Right lobe of liver (tissue), 6 donors: ENCODE data around the gene MTHFD2. TPM values are rescaled to one million over a fixed set of nuclear protein-coding genes. Genes with fewer than 3 reads are reported as not detected.

Source experiments
- ATAC-seq, 4 donors: fragments of 200-7000 bp; cut with Tn5 transposase; one replicate each; pipeline ENCODE4 v1.9.1; 2020; ENCODE audit warnings: mild to moderate bottlenecking in 4 of 4, moderate library complexity in 4 of 4
- DNase-seq, 3 donors: peaks; one replicate each; pipeline ENCODE4 v3.0.0-alpha.2; 2020
- H3K27ac ChIP-seq, 3 donors: fragments of 200-600 bp; one replicate each; pipeline ENCODE4 v1.8.0; 2022
- H3K27me3 ChIP-seq, 2 donors: fragments of 200-600 bp; one replicate each; pipeline ENCODE4 v1.8.0; 2022
- H3K36me3 ChIP-seq, 4 donors: fragments of 200-600 bp; sonication (generic) in 1 of 4; one replicate each; pipeline versions ENCODE4 v1.5.1 to v1.8.0; 2017 to 2022; ENCODE audit warnings: control low read depth in 1 of 4
- H3K4me1 ChIP-seq, 4 donors: fragments of 200-600 bp; sonication (generic) in 1 of 4; one replicate each; pipeline versions ENCODE4 v1.5.1 to v1.8.0; 2017 to 2022; ENCODE audit warnings: control low read depth in 1 of 4
- H3K4me3 ChIP-seq, 3 donors: fragments of 200-600 bp; one replicate each; pipeline ENCODE4 v1.8.0; 2022
- H3K9me3 ChIP-seq, 4 donors: fragments of 200-600 bp; sonication (generic) in 1 of 4; one replicate each; pipeline versions ENCODE4 v1.5.1 to v1.8.0; 2017 to 2022; ENCODE audit warnings: control low read depth in 1 of 4
- CTCF ChIP-seq, 4 donors: fragments of 200-600 bp in 3 of 4; fragments of 450-650 bp in 1 of 4; IDR thresholded peaks; one replicate each; pipeline versions ENCODE4 v1.5.1 to v1.8.0; 2016 to 2022; ENCODE audit warnings: antibody characterized with exemption in 4 of 4, mild to moderate bottlenecking in 2 of 4
- POLR2A ChIP-seq: fragments of 450-650 bp; IDR thresholded peaks from one replicate; pipeline ENCODE4 v1.6.1; 2017; ENCODE audit warnings: antibody characterized with exemption, mild to moderate bottlenecking
- WGBS: methylation state at CpG from one replicate; pipeline ENCODE4 v1.1.6; 2018; ENCODE audit warnings: low coverage, low lambda C conversion rate; ENCODE audit not compliant: insufficient coverage; ENCODE audit errors: missing lambda C conversion rate; 5-methylcytosine and 5-hydroxymethylcytosine counted together
- intact Hi-C, 2 donors: fragments of 100-400 bp; cut with DNase I; formaldehyde crosslinking; loops; one replicate each; pipeline versions ENCODE4 v1.11.2 to v1.14.1; 2022
- total RNA-seq, 6 experiments: library from RNA; depleted of rRNA in 2 of 6; stranded (reverse); fragments of >200 nt in 2 of 6; fragmentation: NEBNext Ultra II Directional in 3 of 6; extraction: Animal tissue kit (Norgen Biotek cat#: 25700) in 3 of 6; gene quantifications; one replicate each; pipeline versions ENCODE4 v1.1.0 to v1.2.4, GENCODE V29; 2016 to 2023
- donor health status: DM: no; HTN: yes; CAD: no.
- donor health status: DM: no; HTN: no; CAD: no.
- donor health status: DM: no; HTN: no; CAD: no.
- donor health status: DM: no; HTN: yes; CAD: no.
- donor health status: DM: no; HTN: yes; CAD: no.

Gene MTHFD2
- total RNA-seq, 6 experiments from 2014 or later, result 0.31 to 7.4 (median 2.0) TPM

- Histone ChIP-seq H3K4me1 (no peaks in the 10 kb centered on the region), H3K9me3 (no peaks in the 10 kb centered on the region), H3K27ac (no peak overlapping the region), H3K4me3 (no peak overlapping the region), H3K36me3 (no peaks in the 10 kb centered on the region), H3K27me3 (no peaks in the 10 kb centered on the region)
- TF ChIP-seq CTCF (IDR thresholded peaks at IDR 0.05) (no peak), POLR2A (no peak)
- WGBS, result 57% methylated on average over 2 of the region's 6 CpGs
- DNase-seq (no peak), ATAC-seq (no peak)
- intact Hi-C loops, result no loop called here
Measured at GRCh38 chr2:74222300-74222650, 23.9 kb downstream of the MTHFD2 start.

DNA sequence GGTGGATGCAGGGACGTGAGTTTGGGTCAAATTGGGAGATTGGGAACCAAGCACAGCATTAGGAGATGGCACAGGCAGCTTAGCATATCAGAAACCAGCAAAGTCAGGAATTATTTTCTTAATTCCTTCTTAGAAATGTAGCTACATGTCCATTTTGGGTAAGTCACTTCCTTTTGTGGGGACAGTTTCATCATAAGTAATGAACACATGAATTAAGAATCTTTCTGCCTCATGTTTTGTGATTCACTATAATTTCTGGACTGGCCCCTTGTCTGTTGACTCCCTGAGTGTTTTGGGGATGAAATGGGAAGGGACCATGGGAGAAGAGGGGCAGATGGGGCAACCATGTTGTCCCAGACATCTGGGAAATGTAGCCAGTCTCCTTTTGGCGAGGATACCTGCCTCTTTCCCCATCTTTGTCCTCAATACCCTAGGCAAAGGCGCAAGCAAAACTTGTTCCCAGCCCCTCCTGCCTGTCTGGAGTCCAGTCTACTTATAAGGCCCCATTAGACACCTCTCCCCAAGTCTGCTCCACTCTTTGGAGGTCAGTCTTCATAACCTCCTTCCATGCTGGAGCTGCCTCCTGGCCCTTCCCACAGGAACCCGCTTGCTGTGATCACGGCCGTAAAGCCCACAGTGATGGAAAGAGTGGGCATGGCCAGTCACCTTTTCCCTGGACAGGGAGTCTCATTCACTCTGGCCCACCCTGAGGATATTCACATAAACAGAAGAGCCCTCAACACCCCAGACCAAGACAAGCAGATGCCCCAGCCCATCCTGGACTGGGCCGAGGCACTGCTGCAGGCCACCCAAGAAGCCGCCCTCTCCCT lies 25.7 kb downstream of the MTHFD2 start:
- ATAC-seq (no peak), DNase-seq (no peak)
- intact Hi-C loops, result no loop called here
- Histone ChIP-seq H3K4me3 (no peak overlapping the region), H3K36me3 (no peaks in the 10 kb centered on the region), H3K27me3 (no peaks in the 10 kb centered on the region), H3K27ac (no peak overlapping the region), H3K9me3 (no peaks in the 10 kb centered on the region), H3K4me1 (no peaks in the 10 kb centered on the region)
- TF ChIP-seq CTCF (IDR thresholded peaks at IDR 0.05), result no peak
- TF ChIP-seq POLR2A, result no peak
- WGBS, result 83% methylated on average over 2 of the region's 8 CpGs

- Histone ChIP-seq H3K27ac (no peak overlapping the region), H3K4me3 (no peak overlapping the region), H3K9me3 (no peaks in the 10 kb centered on the region), H3K36me3 (no peaks in the 10 kb centered on the region), H3K27me3 (no peaks in the 10 kb centered on the region), H3K4me1 (no peaks in the 10 kb centered on the region)
- intact Hi-C loops, result no loop called here
- ATAC-seq (no peak), DNase-seq (no peak)
- 94% methylated on average over 3 of the region's 4 CpGs for WGBS
- TF ChIP-seq POLR2A (no peak), CTCF (IDR thresholded peaks at IDR 0.05) (no peak)
Measured at GRCh38 chr2:74225698-74226459, 27.5 kb downstream of the MTHFD2 start.

- H3K4me1 ChIP-seq, result no peaks in the 10 kb centered on the region
- no peak overlapping the region for H3K4me3 ChIP-seq
- H3K36me3 ChIP-seq, result no peaks in the 10 kb centered on the region
- ATAC-seq, result no peak
- 91% methylated on average over 3 of the region's 21 CpGs for WGBS
- H3K27me3 ChIP-seq, result no peaks in the 10 kb centered on the region
- no peaks in the 10 kb centered on the region for H3K9me3 ChIP-seq
- no peak for DNase-seq
- no peak overlapping the region for H3K27ac ChIP-seq
- intact Hi-C loops, result no loop called here
- no peak for TF ChIP-seq POLR2A
- no peak for TF ChIP-seq CTCF (IDR thresholded peaks at IDR 0.05)
Measured at GRCh38 chr2:74226648-74227213, 28.3 kb downstream of the MTHFD2 start.
